GM10266 (cell line): ENCODE results near the gene ING3.
A peak's percentile ranks its signal among the peaks of the same experiment; 100 is the strongest.

Source experiments
- DNase-seq: peaks from one replicate; pipeline ENCODE4 v3.0.0; 2012; ENCODE audit errors: extremely low spot score
- CTCF ChIP-seq: IDR thresholded peaks from 2 replicates; pipeline ENCODE4 v1.5.1; 2012; ENCODE audit warnings: mild to moderate bottlenecking, low read depth; ENCODE audit not compliant: control insufficient read depth, insufficient read depth; ENCODE audit errors: missing control alignments

Gene ING3

GRCh38 chr7:120939345-120939744, 11.2 kb upstream of the ING3 start:
- TF ChIP-seq CTCF = no peak
- no peak for DNase-seq

GRCh38 chr7:120941064-120941463, 9.5 kb upstream of the ING3 start:
- no peak for DNase-seq
- peak; percentile 26 for TF ChIP-seq CTCF

- no peak for TF ChIP-seq CTCF
- no peak for DNase-seq
These were observed 8.7 kb upstream of the ING3 start for GRCh38 chr7:120941856-120942255.

GRCh38 chr7:120942861-120943260, 7.7 kb upstream of the ING3 start:
- no peak for TF ChIP-seq CTCF
- DNase-seq = no peak

- TF ChIP-seq CTCF = no peak
- DNase-seq = no peak
These were observed 5.6 kb upstream of the ING3 start for GRCh38 chr7:120944826-120945562.

GRCh38 chr7:120947980-120948379, 2.6 kb upstream of the ING3 start:
- no peak for DNase-seq

More at GRCh38 chr7:120947980-120948379, 2.6 kb upstream of the ING3 start:
- TF ChIP-seq CTCF = no peak
